VCaP (cell line): Measurements from ENCODE around the gene URB1.
A peak's percentile ranks its signal among the peaks of the same experiment; 100 is the strongest.

Source experiments
- H3K27ac ChIP-seq: fragments of 450-650 bp; 2 replicates; pipeline ENCODE4 v1.5.1; 2017
- CTCF ChIP-seq: fragments of 450-650 bp; conservative IDR thresholded peaks from 2 replicates; pipeline ENCODE4 v1.5.1; 2017; ENCODE audit warnings: mild to moderate bottlenecking, moderate library complexity

URB1 gene

GRCh38 chr21:32368386-32368785 lies 24.4 kb downstream of the URB1 start:
- TF ChIP-seq CTCF = no peak
- H3K27ac ChIP-seq = peak overlapping the region; percentile 41

- TF ChIP-seq CTCF = no peak
- H3K27ac ChIP-seq = peak overlapping the region; percentile 41
These were observed 25.7 kb downstream of the URB1 start for GRCh38 chr21:32367158-32367557.

GRCh38 chr21:32366191-32366590 lies 26.6 kb downstream of the URB1 start:
- TF ChIP-seq CTCF = no peak
- H3K27ac ChIP-seq = peak overlapping the region; percentile 41; the same call in 1 of the 2 replicates

- H3K27ac ChIP-seq = no peak overlapping the region
These were observed 28.0 kb downstream of the URB1 start for GRCh38 chr21:32364796-32365195.

GRCh38 chr21:32364387-32364786 lies 28.4 kb downstream of the URB1 start:
- TF ChIP-seq CTCF = no peak
- H3K27ac ChIP-seq = no peak overlapping the region

More at GRCh38 chr21:32364796-32365195, 28.0 kb downstream of the URB1 start:
- TF ChIP-seq CTCF = no peak

GRCh38 chr21:32360401-32360975 lies 32.3 kb downstream of the URB1 start:
- peak overlapping the region; percentile 47 for H3K27ac ChIP-seq
- TF ChIP-seq CTCF = no peak

GRCh38 chr21:32359719-32360260 lies 33.0 kb downstream of the URB1 start:
- TF ChIP-seq CTCF = peak; percentile 82
- H3K27ac ChIP-seq = peak overlapping the region; percentile 47
